ENCODE data around the gene AIG1.
"Not testable (repeated sequence)": the region's sequence is repeated elsewhere in the genome, so short reads cannot be mapped to it uniquely, and the experiment has no call there.

The AIG1 gene

GRCh38 chr6:143151381-143151780 lies 90.7 kb downstream of the AIG1 start:
- Mint-ChIP-seq H3K4me3 (no peak overlapping the region), H3K4me1 (ENCODE audit: low read depth in 2 of 2) (peaks cover 0 to 2% of the 10 kb centered on the region in 2 donors), H3K27me3 (no peaks in the 10 kb centered on the region), H3K9me3 (no peaks in the 10 kb centered on the region), H3K36me3 (ENCODE audit: insufficient read depth) (peaks cover 3% of the 10 kb centered on the region), H3K27ac (no peak overlapping the region)
- DNase-seq (no peak), ATAC-seq (replicated peaks) (no peak)

- Mint-ChIP-seq H3K36me3 (ENCODE audit: insufficient read depth) (peaks cover 3% of the 10 kb centered on the region), H3K4me3 (no peak overlapping the region), H3K27ac (no peak overlapping the region), H3K9me3 (no peaks in the 10 kb centered on the region), H3K27me3 (no peaks in the 10 kb centered on the region), H3K4me1 (ENCODE audit: low read depth in 2 of 2) (peaks cover 0 to 5% of the 10 kb centered on the region in 2 donors)
- DNase-seq (no peak), ATAC-seq (replicated peaks) (no peak)
These were observed 95.0 kb downstream of the AIG1 start for GRCh38 chr6:143155681-143156080.

- DNase-seq = no peak
- Mint-ChIP-seq H3K4me1 (ENCODE audit: low read depth in 2 of 2) (peaks cover 0 to 5% of the 10 kb centered on the region in 2 donors), H3K27me3 (no peaks in the 10 kb centered on the region), H3K36me3 (ENCODE audit: insufficient read depth) (peaks cover 3% of the 10 kb centered on the region), H3K27ac (no peak overlapping the region), H3K9me3 (no peaks in the 10 kb centered on the region), H3K4me3 (no peak overlapping the region)
- ATAC-seq (replicated peaks) = no peak
These were observed 96.4 kb downstream of the AIG1 start for GRCh38 chr6:143157131-143157530.

- DNase-seq (no peak), ATAC-seq (replicated peaks) (no peak)
- Mint-ChIP-seq H3K36me3 (ENCODE audit: insufficient read depth) (peaks cover 3% of the 10 kb centered on the region), H3K27ac (no peak overlapping the region), H3K4me3 (no peak overlapping the region), H3K9me3 (no peaks in the 10 kb centered on the region), H3K27me3 (no peaks in the 10 kb centered on the region), H3K4me1 (ENCODE audit: low read depth in 2 of 2) (peaks cover 0 to 3% of the 10 kb centered on the region in 2 donors)
These were observed 97.5 kb downstream of the AIG1 start for GRCh38 chr6:143158113-143158581.

- ATAC-seq (replicated peaks) = no peak
These were observed 98.3 kb downstream of the AIG1 start for GRCh38 chr6:143159001-143159400.

GRCh38 chr6:143160015-143160414 lies 99.3 kb downstream of the AIG1 start:
- H3K4me3 Mint-ChIP-seq = no peak overlapping the region
- no peaks in the 10 kb centered on the region for H3K27me3 Mint-ChIP-seq
- H3K27ac Mint-ChIP-seq = no peak overlapping the region
- H3K36me3 Mint-ChIP-seq (ENCODE audit: insufficient read depth) = no peaks in the 10 kb centered on the region
- peaks cover 0 to 3% of the 10 kb centered on the region in 2 donors for H3K4me1 Mint-ChIP-seq (ENCODE audit: low read depth in 2 of 2)
- no peak for ATAC-seq (replicated peaks)
- H3K9me3 Mint-ChIP-seq = no peaks in the 10 kb centered on the region
- no peak for DNase-seq

More at GRCh38 chr6:143159001-143159400, 98.3 kb downstream of the AIG1 start:
- no peaks in the 10 kb centered on the region for H3K27me3 Mint-ChIP-seq
- H3K36me3 Mint-ChIP-seq (ENCODE audit: insufficient read depth) = no peaks in the 10 kb centered on the region
- H3K27ac Mint-ChIP-seq = no peak overlapping the region
- H3K4me3 Mint-ChIP-seq = no peak overlapping the region
- no peak for DNase-seq
- no peaks in the 10 kb centered on the region for H3K9me3 Mint-ChIP-seq
- peaks cover 0 to 3% of the 10 kb centered on the region in 2 donors for H3K4me1 Mint-ChIP-seq (ENCODE audit: low read depth in 2 of 2)

GRCh38 chr6:143160439-143161220 lies 99.9 kb downstream of the AIG1 start:
- Mint-ChIP-seq H3K4me3 (no peak overlapping the region), H3K4me1 (ENCODE audit: low read depth in 2 of 2) (peaks cover 0 to 3% of the 10 kb centered on the region in 2 donors), H3K36me3 (ENCODE audit: insufficient read depth) (no peaks in the 10 kb centered on the region), H3K9me3 (no peaks in the 10 kb centered on the region), H3K27me3 (no peaks in the 10 kb centered on the region), H3K27ac (no peak overlapping the region)
- no peak for DNase-seq
- no peak for ATAC-seq (replicated peaks)

GRCh38 chr6:143163621-143164020 lies 102.9 kb downstream of the AIG1 start:
- H3K4me3 Mint-ChIP-seq = no peak overlapping the region
- H3K4me1 Mint-ChIP-seq (ENCODE audit: low read depth in 2 of 2) = no peaks in the 10 kb centered on the region
- no peaks in the 10 kb centered on the region for H3K27me3 Mint-ChIP-seq
- no peak overlapping the region for H3K27ac Mint-ChIP-seq
- ATAC-seq (replicated peaks) = no peak
- no peak for DNase-seq
- no peaks in the 10 kb centered on the region for H3K36me3 Mint-ChIP-seq (ENCODE audit: insufficient read depth)
- no peaks in the 10 kb centered on the region for H3K9me3 Mint-ChIP-seq

GRCh38 chr6:143164565-143165105 lies 103.9 kb downstream of the AIG1 start:
- Mint-ChIP-seq H3K27ac (no peak overlapping the region), H3K9me3 (no peaks in the 10 kb centered on the region), H3K4me3 (no peak overlapping the region), H3K4me1 (ENCODE audit: low read depth in 2 of 2) (no peaks in the 10 kb centered on the region), H3K36me3 (ENCODE audit: insufficient read depth) (no peaks in the 10 kb centered on the region), H3K27me3 (no peaks in the 10 kb centered on the region)
- DNase-seq (no peak), ATAC-seq (replicated peaks) (no peak)

- DNase-seq (no peak), ATAC-seq (replicated peaks) (no peak)
- Mint-ChIP-seq H3K4me1 (ENCODE audit: low read depth in 2 of 2) (no peaks in the 10 kb centered on the region), H3K9me3 (no peaks in the 10 kb centered on the region), H3K4me3 (no peak overlapping the region), H3K27me3 (no peaks in the 10 kb centered on the region), H3K27ac (no peak overlapping the region), H3K36me3 (ENCODE audit: insufficient read depth) (no peaks in the 10 kb centered on the region)
These were observed 104.7 kb downstream of the AIG1 start for GRCh38 chr6:143165315-143165855.

- no peaks in the 10 kb centered on the region for H3K9me3 Mint-ChIP-seq
- no peaks in the 10 kb centered on the region for H3K4me1 Mint-ChIP-seq (ENCODE audit: low read depth in 2 of 2)
- DNase-seq = no peak
- H3K27ac Mint-ChIP-seq = no peak overlapping the region
- H3K4me3 Mint-ChIP-seq = no peak overlapping the region
- no peak for ATAC-seq (replicated peaks)
- H3K36me3 Mint-ChIP-seq (ENCODE audit: insufficient read depth) = no peaks in the 10 kb centered on the region
- H3K27me3 Mint-ChIP-seq = no peaks in the 10 kb centered on the region
These were observed 105.6 kb downstream of the AIG1 start for GRCh38 chr6:143166247-143166695.

- H3K27me3 Mint-ChIP-seq = no peaks in the 10 kb centered on the region
- no peaks in the 10 kb centered on the region for H3K9me3 Mint-ChIP-seq
- H3K36me3 Mint-ChIP-seq (ENCODE audit: insufficient read depth) = no peaks in the 10 kb centered on the region
- no peak overlapping the region for H3K4me3 Mint-ChIP-seq
- ATAC-seq (replicated peaks) (no peak), DNase-seq (no peak)
- H3K4me1 Mint-ChIP-seq (ENCODE audit: low read depth in 2 of 2) = no peaks in the 10 kb centered on the region
- no peak overlapping the region for H3K27ac Mint-ChIP-seq
These were observed 106.5 kb downstream of the AIG1 start for GRCh38 chr6:143167224-143167623.

GRCh38 chr6:143168396-143168816 lies 107.7 kb downstream of the AIG1 start:
- not testable (repeated sequence) for ATAC-seq (replicated peaks); H3K36me3 Mint-ChIP-seq (ENCODE audit: insufficient read depth); H3K27me3 Mint-ChIP-seq; H3K4me1 Mint-ChIP-seq (ENCODE audit: low read depth in 2 of 2); H3K27ac Mint-ChIP-seq; H3K4me3 Mint-ChIP-seq; H3K9me3 Mint-ChIP-seq; DNase-seq

GRCh38 chr6:143169440-143169839 lies 108.8 kb downstream of the AIG1 start:
- H3K4me1 Mint-ChIP-seq (ENCODE audit: low read depth in 2 of 2) = no peaks in the 10 kb centered on the region

More at GRCh38 chr6:143169440-143169839, 108.8 kb downstream of the AIG1 start:
- no peak overlapping the region for H3K4me3 Mint-ChIP-seq
- peak overlapping the region in 1 of 2 donors; percentile 5 for H3K27ac Mint-ChIP-seq
- no peaks in the 10 kb centered on the region for H3K27me3 Mint-ChIP-seq
- DNase-seq (no peak), ATAC-seq (replicated peaks) (no peak)
- H3K9me3 Mint-ChIP-seq = peaks cover under 1 to 3% of the 10 kb centered on the region in 2 donors
- H3K36me3 Mint-ChIP-seq (ENCODE audit: insufficient read depth) = peaks cover 2% of the 10 kb centered on the region

All from effector memory CD8-positive, alpha-beta T cell (primary cell).